ENCODE data around the gene PSMG4. TPM values are rescaled to one million over a fixed set of nuclear protein-coding genes. Genes with fewer than 3 reads are reported as not detected.
"Not testable (repeated sequence)": the region's sequence is repeated elsewhere in the genome, so short reads cannot be mapped to it uniquely, and the experiment has no call there.

The PSMG4 gene
- total RNA-seq, 1 donor from 2014 or later: 9.1 TPM

GRCh38 chr6:3244003-3244831 lies 14.5 kb upstream of the PSMG4 start:
- ATAC-seq: no peak
- intact Hi-C loops (cut with DNase I): no loop called here
- DNase-seq (ENCODE audit: missing footprints): no peak

GRCh38 chr6:3244832-3245161 lies 13.9 kb upstream of the PSMG4 start:
- ATAC-seq; DNase-seq (ENCODE audit: missing footprints); intact Hi-C loops (cut with DNase I): not testable (repeated sequence)

- intact Hi-C loops (cut with DNase I): no loop called here
- DNase-seq (ENCODE audit: missing footprints) (no peak), ATAC-seq (no peak)
Measured at GRCh38 chr6:3245216-3245615, 13.5 kb upstream of the PSMG4 start.

GRCh38 chr6:3247255-3248146 lies 11.2 kb upstream of the PSMG4 start:
- intact Hi-C loops (cut with DNase I): no loop called here
- DNase-seq (ENCODE audit: missing footprints) (peak; percentile 62), ATAC-seq (no peak)

- intact Hi-C loops (cut with DNase I): loop anchor here (10.0 kb wide), 1 partner anchor 255 kb away; the partner anchor contains the start of gene NQO2
- DNase-seq (ENCODE audit: missing footprints): no peak
- no peak for ATAC-seq
Measured at GRCh38 chr6:3249821-3250220, 8.9 kb upstream of the PSMG4 start.

- intact Hi-C loops (cut with DNase I): loop anchor here (10.0 kb wide), 1 partner anchor 255 kb away; the partner anchor contains the start of gene NQO2
- DNase-seq (ENCODE audit: missing footprints): peak; percentile 54
Measured at GRCh38 chr6:3250231-3250675, 8.5 kb upstream of the PSMG4 start.

GRCh38 chr6:3251462-3252314 lies 7.1 kb upstream of the PSMG4 start:
- peak; percentile 80 for ATAC-seq
- intact Hi-C loops (cut with DNase I): loop anchor here (1.0 to 10.0 kb wide), 2 partner anchors 125 to 257 kb away; partner anchors contain the start of gene NQO2
- DNase-seq (ENCODE audit: missing footprints): peak; percentile 87

More at GRCh38 chr6:3250231-3250675, 8.5 kb upstream of the PSMG4 start:
- peak; percentile 8 for ATAC-seq

- intact Hi-C loops (cut with DNase I): loop anchor here (10.0 kb wide), 1 partner anchor 258 kb away; the partner anchor contains the start of gene NQO2
Measured at GRCh38 chr6:3252369-3252768, 6.4 kb upstream of the PSMG4 start.

GRCh38 chr6:3252861-3253596 lies 5.7 kb upstream of the PSMG4 start:
- DNase-seq (ENCODE audit: missing footprints): peak; percentile 54
- intact Hi-C loops (cut with DNase I): loop anchor here (10.0 kb wide), 1 partner anchor 258 kb away; the partner anchor contains the start of gene NQO2
- ATAC-seq: no peak

More at GRCh38 chr6:3252369-3252768, 6.4 kb upstream of the PSMG4 start:
- DNase-seq (ENCODE audit: missing footprints) (peak; percentile 41), ATAC-seq (no peak)

- no peak for DNase-seq (ENCODE audit: missing footprints)
- intact Hi-C loops (cut with DNase I): loop anchor here (10.0 kb wide), 1 partner anchor 259 kb away; the partner anchor contains the start of gene NQO2
Measured at GRCh38 chr6:3253597-3253961, 5.2 kb upstream of the PSMG4 start.

GRCh38 chr6:3258201-3258600 lies 546 bp upstream of the PSMG4 start:
- intact Hi-C loops (cut with DNase I): loop anchor here (5.0 to 10.0 kb wide), 2 partner anchors 96 to 263 kb away; partner anchors contain the start of gene NQO2
- ATAC-seq (no peak), DNase-seq (ENCODE audit: missing footprints) (no peak)

More at GRCh38 chr6:3253597-3253961, 5.2 kb upstream of the PSMG4 start:
- no peak for ATAC-seq

- no peak for DNase-seq (ENCODE audit: missing footprints)
- intact Hi-C loops (cut with DNase I): loop anchor here (5.0 to 10.0 kb wide), 2 partner anchors 97 to 265 kb away; partner anchors contain the start of gene NQO2
- no peak for ATAC-seq
Measured at GRCh38 chr6:3259491-3259958, 778 bp downstream of the PSMG4 start.

GRCh38 chr6:3260296-3260695 lies 1.5 kb downstream of the PSMG4 start:
- intact Hi-C loops (cut with DNase I): no loop called here
- DNase-seq (ENCODE audit: missing footprints) (no peak), ATAC-seq (no peak)

- intact Hi-C loops (cut with DNase I): no loop called here
- ATAC-seq (no peak), DNase-seq (ENCODE audit: missing footprints) (no peak)
Measured at GRCh38 chr6:3260772-3261517, 2.2 kb downstream of the PSMG4 start.

GRCh38 chr6:3261518-3261820 lies 2.7 kb downstream of the PSMG4 start:
- intact Hi-C loops (cut with DNase I): no loop called here
- ATAC-seq: no peak
- no peak for DNase-seq (ENCODE audit: missing footprints)

GRCh38 chr6:3261921-3262320 lies 3.2 kb downstream of the PSMG4 start:
- intact Hi-C loops (cut with DNase I): no loop called here
- ATAC-seq (no peak), DNase-seq (ENCODE audit: missing footprints) (no peak)

- DNase-seq (ENCODE audit: missing footprints): peak; percentile 57
- ATAC-seq: no peak
- intact Hi-C loops (cut with DNase I): no loop called here
Measured at GRCh38 chr6:3263096-3263495, 4.3 kb downstream of the PSMG4 start.
